SK-N-SH (cell line): ENCODE data around the gene TNFAIP2. TPM values are rescaled to one million over a fixed set of nuclear protein-coding genes. Genes with fewer than 3 reads are reported as not detected.

ENCODE experiments used
- CTCF ChIA-PET: fragments of 300-600, 350-600 bp; formaldehyde crosslinking; extraction: SDS; loops from one replicate; lab custom pipeline; 2021; lab: Yijun Ruan, JAX
- POLR2A ChIA-PET: fragments of 350-600 bp; sonication (Branson Sonifier 250); formaldehyde crosslinking; extraction: SDS; loops from one replicate; lab custom pipeline; 2020; ENCODE audit warnings: antibody characterized with exemption, inconsistent platforms; lab: Yijun Ruan, JAX
- DNase-seq: peaks from one replicate; pipeline ENCODE4 v3.0.0; 2012
- H2AFZ ChIP-seq: fragments of 200-600 bp; sonication (generic); 2 replicates; pipeline ENCODE4 v1.8.1; 2016; ENCODE audit warnings: antibody characterized with exemption, mild to moderate bottlenecking, low read depth
- H3F3A ChIP-seq: fragments of 200-600 bp; sonication (generic); replicated peaks from 2 replicates; pipeline ENCODE3; 2016; ENCODE audit warnings: antibody characterized with exemption, mild to moderate bottlenecking; ENCODE audit not compliant: insufficient read depth
- H3K27ac ChIP-seq, 2 experiments: fragments of 200-500 bp in 1 of 2; fragments of 200-600 bp in 1 of 2; sonication (Bioruptor generic) in 1 of 2; sonication (generic), shearing (Covaris generic) in 1 of 2; 2 replicates each; pipeline versions ENCODE4 v1.5.1 to v1.6.1; 2014 to 2016; ENCODE audit warnings: low read depth in 2 of 2, inconsistent platforms in 1 of 2, low read length in 1 of 2, mild to moderate bottlenecking in 1 of 2, mixed read lengths in 1 of 2
- H3K27me3 ChIP-seq: fragments of 200-600 bp; sonication (generic), shearing (Covaris generic); 2 replicates; pipeline ENCODE4 v1.6.1; 2016; ENCODE audit warnings: mixed run types; ENCODE audit not compliant: insufficient read depth
- H3K36me3 ChIP-seq, 2 experiments: fragments of 200-500 bp in 1 of 2; fragments of 200-600 bp in 1 of 2; sonication (Bioruptor generic) in 1 of 2; sonication (generic) in 1 of 2; replicated peaks in 1 of 2; 2 replicates each; pipeline versions ENCODE3 to v1.5.1; 2014 to 2016; ENCODE audit warnings: low read length in 1 of 2, mild to moderate bottlenecking in 1 of 2; ENCODE audit not compliant: insufficient read depth in 2 of 2, control insufficient read depth in 1 of 2
- H3K4me1 ChIP-seq, 2 experiments: fragments of 200-500 bp in 1 of 2; fragments of 200-600 bp in 1 of 2; sonication (Bioruptor generic) in 1 of 2; sonication (generic), shearing (Covaris generic) in 1 of 2; 2 replicates each; pipeline versions ENCODE4 v1.5.1 to v1.6.1; 2014 to 2016; ENCODE audit warnings: low read depth in 1 of 2, low read length in 1 of 2, mixed run types in 1 of 2; ENCODE audit not compliant: insufficient read depth in 2 of 2, control insufficient read depth in 1 of 2
- H3K4me2 ChIP-seq: fragments of 200-600 bp; sonication (generic), shearing (Covaris generic); 2 replicates; pipeline ENCODE4 v1.6.1; 2017; ENCODE audit warnings: mixed run types
- H3K4me3 ChIP-seq, 2 experiments: fragments of 200-500 bp in 1 of 2; fragments of 200-600 bp in 1 of 2; sonication (Bioruptor generic) in 1 of 2; sonication (generic), shearing (Covaris generic) in 1 of 2; 2 replicates each; pipeline versions ENCODE4 v1.5.1 to v1.8.1; 2014 to 2016; ENCODE audit warnings: low read depth in 2 of 2, inconsistent platforms in 1 of 2, low read length in 1 of 2, mild to moderate bottlenecking in 1 of 2, mixed read lengths in 1 of 2, moderate library complexity in 1 of 2
- H3K79me2 ChIP-seq: fragments of 200-600 bp; sonication (generic); 2 replicates; pipeline ENCODE4 v1.8.1; 2017; ENCODE audit warnings: mild to moderate bottlenecking; ENCODE audit not compliant: insufficient read depth
- H3K9ac ChIP-seq: fragments of 200-600 bp; sonication (generic); 2 replicates; pipeline ENCODE4 v1.6.1; 2017; ENCODE audit warnings: mixed run types
- H3K9me2 ChIP-seq: fragments of 200-600 bp; sonication (generic); 2 replicates; pipeline ENCODE4 v1.6.1; 2017; ENCODE audit warnings: mixed run types
- H3K9me3 ChIP-seq: fragments of 200-600 bp; sonication (generic); 2 replicates; pipeline ENCODE4 v1.6.1; 2017; ENCODE audit warnings: mixed run types, mild to moderate bottlenecking, moderate library complexity
- H4K20me1 ChIP-seq: fragments of 200-600 bp; sonication (generic); 2 replicates; pipeline ENCODE4 v1.6.1; 2017; ENCODE audit warnings: mild to moderate bottlenecking, mixed run types; ENCODE audit not compliant: insufficient read depth
- ELF1 ChIP-seq: IDR thresholded peaks from 2 replicates; pipeline ENCODE4 v1.4.0; 2012
- EP300 ChIP-seq, 2 experiments: IDR thresholded peaks; 2 replicates each; pipeline versions ENCODE4 v1.4.0 to v1.6.1; 2012; ENCODE audit warnings: borderline replicate concordance in 1 of 2, low read depth in 1 of 2, low read length in 1 of 2
- EZH2phosphoT487 ChIP-seq: fragments of 200-600 bp; sonication (generic); IDR thresholded peaks from 2 replicates; pipeline ENCODE4 v1.6.1; 2017; ENCODE audit warnings: low read depth, mixed run types, mild to moderate bottlenecking, antibody characterized with exemption, moderate library complexity, borderline replicate concordance
- FOXM1 ChIP-seq: IDR thresholded peaks from 2 replicates; pipeline ENCODE4 v1.4.0; 2012; ENCODE audit warnings: low read depth, mild to moderate bottlenecking
- GATA2 ChIP-seq: sonication (generic); formaldehyde crosslinking; IDR thresholded peaks from 2 replicates; pipeline ENCODE4 v1.5.0; 2020; ENCODE audit warnings: mild to moderate bottlenecking, missing genetic modification reagents
- MEF2A ChIP-seq: IDR thresholded peaks from 2 replicates; pipeline ENCODE4 v1.4.0; 2012; ENCODE audit warnings: low read depth, borderline replicate concordance
- MXI1 ChIP-seq: IDR thresholded peaks from 2 replicates; pipeline ENCODE4 v1.6.1; 2012; ENCODE audit warnings: mild to moderate bottlenecking, low read depth, low read length, improper control_type of control experiment
- RAD21 ChIP-seq: IDR thresholded peaks from 2 replicates; pipeline ENCODE4 v1.6.1; 2012; ENCODE audit warnings: mild to moderate bottlenecking, low read length
- RCOR1 ChIP-seq: fragments of 150-350 bp; IDR thresholded peaks from 2 replicates; pipeline ENCODE4 v1.6.1; 2017; ENCODE audit warnings: antibody characterized with exemption, low read length
- REST ChIP-seq: IDR thresholded peaks from 2 replicates; pipeline ENCODE4 v1.6.1; 2012; ENCODE audit warnings: mild to moderate bottlenecking, low read depth, low read length, moderate library complexity
- RXRA ChIP-seq: IDR thresholded peaks from 2 replicates; pipeline ENCODE4 v1.4.0; 2012; ENCODE audit warnings: low read depth, mild to moderate bottlenecking, borderline replicate concordance
- SIN3A ChIP-seq: IDR thresholded peaks from 2 replicates; pipeline ENCODE4 v1.6.1; 2012; ENCODE audit warnings: low read depth, mild to moderate bottlenecking, low read length, moderate library complexity, borderline replicate concordance
- SMC3 ChIP-seq: IDR thresholded peaks from 2 replicates; pipeline ENCODE4 v1.6.1; 2012; ENCODE audit warnings: low read depth, low read length, improper control_type of control experiment
- TAF1 ChIP-seq: IDR thresholded peaks from 2 replicates; pipeline ENCODE4 v1.6.1; 2012; ENCODE audit warnings: low read depth, mild to moderate bottlenecking, low read length, moderate library complexity, borderline replicate concordance
- TCF12 ChIP-seq: IDR thresholded peaks from 2 replicates; pipeline ENCODE4 v1.4.0; 2012
- TEAD4 ChIP-seq: IDR thresholded peaks from 2 replicates; pipeline ENCODE4 v1.4.0; 2012; ENCODE audit warnings: mild to moderate bottlenecking, borderline replicate concordance; ENCODE audit not compliant: insufficient read depth
- WGBS: methylation state at CpG from one replicate; pipeline ENCODE4 v1.1.6; 2017; ENCODE audit warnings: low lambda C conversion rate; 5-methylcytosine and 5-hydroxymethylcytosine counted together
- polyA plus RNA-seq, 3 experiments: library from polyadenylated mRNA; depleted of rRNA; stranded (reverse); fragments of >200 nt; gene quantifications; 2 replicates each; pipeline ENCODE4 v1.2.3, GENCODE V29; 2012
- TF ChIP-seq, protein P1 (sequence below): IDR thresholded peaks from 2 replicates; pipeline ENCODE4; 2012

The TNFAIP2 gene
- polyA plus RNA-seq, 1 of the 3 experiments (the other 2 are of a cell fraction), result 16.0 TPM

DNA sequence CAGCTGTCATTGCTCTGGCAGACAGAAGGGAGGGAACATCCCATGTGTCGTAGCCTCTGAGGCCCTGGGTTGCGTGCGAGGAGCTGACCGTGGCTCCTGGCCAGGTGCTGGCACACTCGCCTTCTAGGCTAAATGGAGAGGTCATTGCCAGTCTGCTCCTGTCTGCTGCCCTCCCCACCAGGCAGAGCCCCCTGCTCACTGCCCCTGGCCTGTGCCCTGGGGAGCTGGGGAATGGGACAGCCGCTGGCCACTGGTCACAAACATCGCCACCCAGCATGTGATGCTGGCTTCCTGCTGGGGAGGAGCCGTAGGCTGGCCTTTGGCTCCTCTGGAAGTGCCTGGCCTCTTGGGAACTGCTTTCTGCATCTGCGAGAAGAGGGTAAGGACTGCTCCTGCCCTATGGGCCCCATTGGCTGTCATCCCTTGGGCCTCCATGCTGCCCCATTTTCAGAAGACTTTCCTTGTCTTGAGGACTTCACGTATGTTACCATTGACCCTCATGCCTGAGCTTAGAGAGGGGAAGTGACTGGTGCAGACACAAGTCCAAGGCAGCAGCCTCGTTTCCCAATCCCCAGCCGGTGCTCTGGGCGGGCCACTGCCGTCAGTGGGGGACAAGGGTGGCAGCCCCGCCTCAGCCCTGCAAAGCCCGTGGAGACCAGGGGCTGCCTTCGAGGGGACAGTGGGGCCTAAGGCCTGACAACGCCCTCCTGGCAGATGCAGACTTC is 2.0 kb upstream of the TNFAIP2 start:
- Histone ChIP-seq H2AFZ (no peak overlapping the region), H3F3A (peaks cover 8% of the 10 kb centered on the region), H3K9ac (no peak overlapping the region), H3K9me3 (no peaks in the 10 kb centered on the region), H3K4me1 (peaks cover 11 to 20% of the 10 kb centered on the region in 2 experiments), H3K36me3 (no peaks in the 10 kb centered on the region), H3K4me3 (no peak overlapping the region), H3K27ac (peak overlapping the region in 1 of 2 experiments; percentile 69; a peak in 2 of 4 replicates), H3K9me2 (no peaks in the 10 kb centered on the region), H3K4me2 (no peak overlapping the region), H4K20me1 (no peaks in the 10 kb centered on the region), H3K27me3 (no peaks in the 10 kb centered on the region), H3K79me2 (no peaks in the 10 kb centered on the region)
- ChIA-PET CTCF (interaction anchor here (0.7 to 7.8 kb wide), 3 partner anchors 17 to 171 kb away, joined by 4 to 81 read pairs (median 4); no protein-coding TSS in a partner anchor), POLR2A (no interaction called here)
- no peak for DNase-seq
- WGBS, result 67% methylated on average over 16 of the region's 18 CpGs
- TF ChIP-seq REST (no peak), TAF1 (no peak), RAD21 (no peak), MEF2A (no peak), EZH2phosphoT487 (no peak), RCOR1 (no peak), GATA2 (no peak), SMC3 (no peak)

- peak; percentile 86 for DNase-seq
- Histone ChIP-seq H3K4me3 (0 out of 4 replicates have a peak overlapping the region, but pooled peaks of 1 of the 2 experiments have one; percentile 9), H3K27ac (peak overlapping the region; percentile 27 to 69; a peak in 3 of 4 replicates), H3K79me2 (no peaks in the 10 kb centered on the region), H3K36me3 (no peaks in the 10 kb centered on the region), H3K9me2 (no peaks in the 10 kb centered on the region), H2AFZ (peak overlapping the region; percentile 69; the same call in 1 of the 2 replicates), H4K20me1 (no peaks in the 10 kb centered on the region), H3K4me2 (peak overlapping the region; percentile 66; the same call in 1 of the 2 replicates), H3K4me1 (peaks cover 11 to 24% of the 10 kb centered on the region in 2 experiments), H3K9ac (peak overlapping the region; percentile 24; the same call in 1 of the 2 replicates), H3F3A (peaks cover 9% of the 10 kb centered on the region), H3K9me3 (no peaks in the 10 kb centered on the region), H3K27me3 (no peaks in the 10 kb centered on the region)
- 12% methylated on average over 14 of the region's 23 CpGs for WGBS
- ChIA-PET CTCF (interaction anchor here (7.8 kb wide), 1 partner anchor 18 kb away, joined by 81 read pairs; no protein-coding TSS in a partner anchor), POLR2A (no interaction called here)
- TF ChIP-seq ELF1 (peak; percentile 39; the same call in 1 of the 2 replicates), REST (peak; percentile 55; the same call in 1 of the 2 replicates), EP300 (IDR thresholded peaks at IDR 0.05; ENCODE audit: borderline replicate concordance in 1 of 2, low read depth in 1 of 2, low read length in 1 of 2) (peak in 1 of 2 experiments; percentile 75; a peak in 1 of 4 replicates), MXI1 (no peak), SIN3A (peak; percentile 81; the same call in 1 of the 2 replicates), FOXM1 (no peak), TCF12 (peak; percentile 77), TEAD4 (no peak), RXRA (peak; percentile 72; the same call in 1 of the 2 replicates)
- TF ChIP-seq, protein P1, sequence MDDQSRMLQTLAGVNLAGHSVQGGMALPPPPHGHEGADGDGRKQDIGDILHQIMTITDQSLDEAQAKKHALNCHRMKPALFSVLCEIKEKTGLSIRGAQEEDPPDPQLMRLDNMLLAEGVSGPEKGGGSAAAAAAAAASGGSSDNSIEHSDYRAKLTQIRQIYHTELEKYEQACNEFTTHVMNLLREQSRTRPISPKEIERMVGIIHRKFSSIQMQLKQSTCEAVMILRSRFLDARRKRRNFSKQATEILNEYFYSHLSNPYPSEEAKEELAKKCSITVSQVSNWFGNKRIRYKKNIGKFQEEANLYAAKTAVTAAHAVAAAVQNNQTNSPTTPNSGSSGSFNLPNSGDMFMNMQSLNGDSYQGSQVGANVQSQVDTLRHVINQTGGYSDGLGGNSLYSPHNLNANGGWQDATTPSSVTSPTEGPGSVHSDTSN, result peak; percentile 99
Measured at GRCh38 chr14:103121846-103122584, 1.2 kb upstream of the TNFAIP2 start.
